Liver (tissue), 9 donors: ENCODE data around the gene SPATA31C2. TPM values are rescaled to one million over a fixed set of nuclear protein-coding genes. Genes with fewer than 3 reads are reported as not detected.

Experiments
- DNase-seq: peaks from one replicate; pipeline ENCODE4 v3.0.0-alpha.2; 2017; ENCODE audit warnings: low spot score
- H3K27ac ChIP-seq, 2 donors: one replicate each; pipeline ENCODE4 v1.7.0; 2013; ENCODE audit warnings: inconsistent platforms in 2 of 2, low read length in 2 of 2, control low read depth in 1 of 2, low read depth in 1 of 2, mild to moderate bottlenecking in 1 of 2
- H3K27me3 ChIP-seq, 4 donors: one replicate each; pipeline versions ENCODE4 v1.6.1 to v1.7.0; 2013; ENCODE audit warnings: low read length in 3 of 4, inconsistent platforms in 1 of 4, mild to moderate bottlenecking in 1 of 4, moderate library complexity in 1 of 4; ENCODE audit not compliant: control insufficient read depth in 4 of 4, insufficient read depth in 4 of 4
- H3K36me3 ChIP-seq, 4 donors: one replicate each; pipeline versions ENCODE4 v1.6.1 to v1.7.0; 2013; ENCODE audit warnings: low read length in 3 of 4, mild to moderate bottlenecking in 3 of 4, low read depth in 1 of 4, moderate library complexity in 1 of 4; ENCODE audit not compliant: control insufficient read depth in 4 of 4, insufficient read depth in 3 of 4
- H3K4me1 ChIP-seq, 4 donors: one replicate each; pipeline versions ENCODE4 v1.6.1 to v1.7.0; 2013; ENCODE audit warnings: low read length in 3 of 4, mild to moderate bottlenecking in 3 of 4, moderate library complexity in 1 of 4; ENCODE audit not compliant: control insufficient read depth in 4 of 4, insufficient read depth in 4 of 4
- H3K4me3 ChIP-seq, 3 donors: one replicate each; pipeline versions ENCODE4 v1.6.1 to v1.7.0; 2013; ENCODE audit warnings: low read length in 3 of 3, control low read depth in 1 of 3, low read depth in 1 of 3, mild to moderate bottlenecking in 1 of 3
- H3K9ac ChIP-seq, 2 donors: one replicate each; pipeline ENCODE4 v1.7.0; 2013; ENCODE audit warnings: low read length in 2 of 2, mild to moderate bottlenecking in 2 of 2, moderate library complexity in 2 of 2, control low read depth in 1 of 2, low read depth in 1 of 2
- H3K9me3 ChIP-seq, 4 donors: one replicate each; pipeline versions ENCODE4 v1.6.1 to v1.7.0; 2013; ENCODE audit warnings: low read length in 3 of 4; ENCODE audit not compliant: control insufficient read depth in 4 of 4
- ATF3 ChIP-seq: IDR thresholded peaks from 2 replicates; pipeline ENCODE4 v1.6.1; 2016; ENCODE audit warnings: antibody characterized with exemption
- CTCF ChIP-seq: fragments of 150-350 bp; IDR thresholded peaks from 2 replicates; pipeline ENCODE4 v1.5.1; 2017; ENCODE audit warnings: improper control_type of control experiment, low read depth, low read length; ENCODE audit not compliant: missing input control
- EGR1 ChIP-seq, 2 donors: IDR thresholded peaks; 2 replicates each; pipeline ENCODE4 v1.6.1; 2016 to 2018; ENCODE audit warnings: antibody characterized with exemption in 2 of 2, low read depth in 2 of 2
- FOXA1 ChIP-seq: IDR thresholded peaks from 2 replicates; pipeline ENCODE4 v1.6.1; 2016; ENCODE audit warnings: antibody characterized with exemption
- GABPA ChIP-seq, 2 donors: IDR thresholded peaks in 1 of 2; conservative IDR thresholded peaks in 1 of 2; 2 replicates each; pipeline ENCODE4 v1.6.1; 2016; ENCODE audit warnings: antibody characterized with exemption in 2 of 2, mild to moderate bottlenecking in 1 of 2, moderate library complexity in 1 of 2
- HNF4A ChIP-seq, 2 donors: conservative IDR thresholded peaks; 2 replicates each; pipeline ENCODE4 v1.6.1; 2016; ENCODE audit warnings: antibody characterized with exemption in 2 of 2, mild to moderate bottlenecking in 2 of 2
- HNF4G ChIP-seq: IDR thresholded peaks from 2 replicates; pipeline ENCODE4 v1.6.1; 2016; ENCODE audit warnings: antibody characterized with exemption
- JUND ChIP-seq, 2 donors: IDR thresholded peaks; 2 replicates each; pipeline ENCODE4 v1.6.1; 2016; ENCODE audit warnings: antibody characterized with exemption in 2 of 2
- MAX ChIP-seq: IDR thresholded peaks from 2 replicates; pipeline ENCODE4 v1.6.1; 2016; ENCODE audit warnings: antibody characterized with exemption
- RAD21 ChIP-seq, 2 donors: IDR thresholded peaks; 2 replicates each; pipeline ENCODE4 v1.6.1; 2016; ENCODE audit warnings: antibody characterized with exemption in 2 of 2, mild to moderate bottlenecking in 2 of 2
- REST ChIP-seq: IDR thresholded peaks from 2 replicates; pipeline ENCODE4 v1.6.1; 2016; ENCODE audit warnings: antibody characterized with exemption, mild to moderate bottlenecking
- RXRA ChIP-seq, 2 donors: IDR thresholded peaks; 2 replicates each; pipeline ENCODE4 v1.6.1; 2017 to 2018; ENCODE audit warnings: antibody characterized with exemption in 2 of 2, mild to moderate bottlenecking in 1 of 2
- SP1 ChIP-seq: IDR thresholded peaks from 2 replicates; pipeline ENCODE4 v1.6.1; 2018; ENCODE audit warnings: antibody characterized with exemption, mild to moderate bottlenecking
- TAF1 ChIP-seq: conservative IDR thresholded peaks from 2 replicates; pipeline ENCODE4 v1.6.1; 2016; ENCODE audit warnings: antibody characterized with exemption, mild to moderate bottlenecking
- YY1 ChIP-seq: IDR thresholded peaks from 2 replicates; pipeline ENCODE4 v1.6.1; 2016; ENCODE audit warnings: antibody characterized with exemption, mild to moderate bottlenecking
- WGBS: extraction: QIAGEN DNeasy Blood & Tissue Kit; methylation state at CpG from one replicate; pipeline ENCODE4 v1.1.7; 2013; 5-methylcytosine and 5-hydroxymethylcytosine counted together
- polyA plus RNA-seq, 2 donors: library from polyadenylated mRNA; stranded (reverse) in 1 of 2; unstranded in 1 of 2; fragments of 200-250 nt in 1 of 2; fragments of >200 nt in 1 of 2; fragmentation: Nextera tagmentation in 1 of 2; extraction: Ambion mirVana in 1 of 2; gene quantifications; one replicate each; pipeline versions ENCODE4 v1.2.1 to v1.2.3, GENCODE V29; 2013 to 2015
- total RNA-seq, 2 donors: library from RNA; depleted of rRNA; stranded (reverse); fragments of >200 nt; gene quantifications; one replicate each; pipeline ENCODE4 v1.2.3, GENCODE V29; 2014
- TF ChIP-seq, protein P1 (sequence below): IDR thresholded peaks from 2 replicates; pipeline ENCODE4 v1.6.1; 2016; ENCODE audit warnings: antibody characterized with exemption
- donor health status: healthy.
- donor health status: healthy.
- donor health status: healthy.
- donor health status: healthy.
- donor health status: healthy.

The SPATA31C2 gene
- total and polyA plus RNA-seq, 4 donors = not detected

DNA sequence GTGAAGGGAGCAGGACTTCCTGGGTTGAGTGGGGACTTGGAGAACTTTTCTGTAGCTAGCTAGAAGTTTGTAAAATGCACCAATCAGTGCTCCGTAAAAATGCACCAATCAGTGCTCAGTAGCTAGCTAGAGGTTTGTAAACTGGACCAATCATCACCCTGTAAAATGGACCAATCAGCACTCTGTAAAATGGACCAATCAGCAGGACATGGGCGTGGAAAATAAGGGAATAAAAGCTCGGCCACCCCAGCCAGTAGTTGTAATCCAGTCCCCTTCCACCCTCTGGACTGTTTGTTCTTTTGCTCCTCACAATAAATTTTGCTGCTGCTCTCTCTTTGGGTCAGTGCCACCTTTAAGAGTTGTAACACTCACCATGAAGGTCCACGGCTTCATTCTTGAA is 29.5 kb downstream of the SPATA31C2 start (continued):
- TF ChIP-seq, protein P1, sequence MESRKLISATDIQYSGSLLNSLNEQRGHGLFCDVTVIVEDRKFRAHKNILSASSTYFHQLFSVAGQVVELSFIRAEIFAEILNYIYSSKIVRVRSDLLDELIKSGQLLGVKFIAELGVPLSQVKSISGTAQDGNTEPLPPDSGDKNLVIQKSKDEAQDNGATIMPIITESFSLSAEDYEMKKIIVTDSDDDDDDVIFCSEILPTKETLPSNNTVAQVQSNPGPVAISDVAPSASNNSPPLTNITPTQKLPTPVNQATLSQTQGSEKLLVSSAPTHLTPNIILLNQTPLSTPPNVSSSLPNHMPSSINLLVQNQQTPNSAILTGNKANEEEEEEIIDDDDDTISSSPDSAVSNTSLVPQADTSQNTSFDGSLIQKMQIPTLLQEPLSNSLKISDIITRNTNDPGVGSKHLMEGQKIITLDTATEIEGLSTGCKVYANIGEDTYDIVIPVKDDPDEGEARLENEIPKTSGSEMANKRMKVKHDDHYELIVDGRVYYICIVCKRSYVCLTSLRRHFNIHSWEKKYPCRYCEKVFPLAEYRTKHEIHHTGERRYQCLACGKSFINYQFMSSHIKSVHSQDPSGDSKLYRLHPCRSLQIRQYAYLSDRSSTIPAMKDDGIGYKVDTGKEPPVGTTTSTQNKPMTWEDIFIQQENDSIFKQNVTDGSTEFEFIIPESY = no peak
- TF ChIP-seq HNF4G (no peak), MAX (no peak)

- no peak overlapping the region for H3K4me3 ChIP-seq
- H3K9me3 ChIP-seq = no peaks in the 10 kb centered on the region
- 17% methylated on average over 4 of the region's 4 CpGs for WGBS
- no peaks in the 10 kb centered on the region for H3K27me3 ChIP-seq
- no peak overlapping the region for H3K27ac ChIP-seq
- H3K4me1 ChIP-seq = peaks cover 0 to 2% (median 0%) of the 10 kb centered on the region in 4 donors
- no peak for DNase-seq
- no peak for TF ChIP-seq JUND (IDR thresholded peaks at IDR 0.05)
- TF ChIP-seq, protein P1 = no peak
- TF ChIP-seq REST = no peak
- TF ChIP-seq RXRA (IDR thresholded peaks at IDR 0.05) = no peak
- no peak for TF ChIP-seq EGR1 (IDR thresholded peaks at IDR 0.05; ENCODE audit: low read depth in 2 of 2)
- TF ChIP-seq SP1 = no peak
- no peak for TF ChIP-seq MAX
- TF ChIP-seq ATF3 = no peak
- peak; percentile 73 for TF ChIP-seq CTCF
- no peak for TF ChIP-seq HNF4G
- no peak for TF ChIP-seq HNF4A (conservative IDR thresholded peaks at IDR 0.05)
- TF ChIP-seq TAF1 = no peak
- peak; percentile 89 to 92 for TF ChIP-seq RAD21 (IDR thresholded peaks at IDR 0.05)
- TF ChIP-seq YY1 = no peak
- no peak for TF ChIP-seq FOXA1
- TF ChIP-seq GABPA (IDR thresholded peaks at IDR 0.05 in 1 of 2, conservative IDR thresholded peaks at IDR 0.05 in 1 of 2) = no peak
- H3K9ac ChIP-seq = no peak overlapping the region
- no peaks in the 10 kb centered on the region for H3K36me3 ChIP-seq
Measured at GRCh38 chr9:88106492-88106891, 31.8 kb downstream of the SPATA31C2 start.
